Stomach smooth muscle (tissue), 2 donors: Measurements from ENCODE around the gene REXO1.

Experiments
- H3K27ac ChIP-seq: one replicate; pipeline ENCODE4 v1.7.0; 2013; ENCODE audit warnings: mild to moderate bottlenecking, low read length, inconsistent platforms
- H3K27me3 ChIP-seq, 2 donors: one replicate each; pipeline ENCODE4 v1.7.0; 2013; ENCODE audit warnings: low read length in 2 of 2; ENCODE audit not compliant: insufficient read depth in 2 of 2, control insufficient read depth in 1 of 2
- H3K36me3 ChIP-seq, 2 donors: one replicate each; pipeline ENCODE4 v1.7.0; 2013; ENCODE audit warnings: low read length in 2 of 2; ENCODE audit not compliant: control insufficient read depth in 2 of 2, insufficient read depth in 2 of 2
- H3K4me1 ChIP-seq: one replicate; pipeline ENCODE4 v1.7.0; 2013; ENCODE audit warnings: low read length; ENCODE audit not compliant: control insufficient read depth, insufficient read depth
- H3K4me3 ChIP-seq, 2 donors: one replicate each; pipeline ENCODE4 v1.7.0; 2013; ENCODE audit warnings: low read length in 2 of 2
- H3K9ac ChIP-seq, 2 donors: one replicate each; pipeline ENCODE4 v1.7.0; 2013; ENCODE audit warnings: low read length in 2 of 2, mild to moderate bottlenecking in 1 of 2
- H3K9me3 ChIP-seq, 2 donors: one replicate each; pipeline ENCODE4 v1.7.0; 2013; ENCODE audit warnings: low read length in 2 of 2; ENCODE audit not compliant: control insufficient read depth in 2 of 2
- donor health status: healthy.
- donor health status: Pancreatic carcinoma.

Gene REXO1

GRCh38 chr19:1836458-1837221 is 11.6 kb downstream of the REXO1 start:
- H3K4me1 ChIP-seq: peaks cover 22% of the 10 kb centered on the region
- H3K4me3 ChIP-seq: no peak overlapping the region
- no peak overlapping the region for H3K9ac ChIP-seq
- no peaks in the 10 kb centered on the region for H3K9me3 ChIP-seq
- peaks cover 0 to 7% of the 10 kb centered on the region in 2 donors for H3K36me3 ChIP-seq
- H3K27me3 ChIP-seq: no peaks in the 10 kb centered on the region
- H3K27ac ChIP-seq: no peak overlapping the region

GRCh38 chr19:1833540-1833939 is 14.7 kb downstream of the REXO1 start:
- no peak overlapping the region for H3K9ac ChIP-seq
- peaks cover 0 to 7% of the 10 kb centered on the region in 2 donors for H3K36me3 ChIP-seq
- H3K4me1 ChIP-seq: peaks cover 14% of the 10 kb centered on the region
- no peak overlapping the region for H3K4me3 ChIP-seq
- H3K9me3 ChIP-seq: no peaks in the 10 kb centered on the region
- no peaks in the 10 kb centered on the region for H3K27me3 ChIP-seq
- H3K27ac ChIP-seq: no peak overlapping the region

- H3K27ac ChIP-seq: no peak overlapping the region
- no peak overlapping the region for H3K9ac ChIP-seq
- peaks cover 8% of the 10 kb centered on the region for H3K4me1 ChIP-seq
- no peak overlapping the region for H3K4me3 ChIP-seq
- no peaks in the 10 kb centered on the region for H3K27me3 ChIP-seq
- peaks cover 0 to 5% of the 10 kb centered on the region in 2 donors for H3K36me3 ChIP-seq
- H3K9me3 ChIP-seq: no peaks in the 10 kb centered on the region
These were observed 16.1 kb downstream of the REXO1 start for GRCh38 chr19:1832046-1832663.

GRCh38 chr19:1830978-1831377 is 17.3 kb downstream of the REXO1 start:
- Histone ChIP-seq H3K9me3 (no peaks in the 10 kb centered on the region), H3K4me3 (no peak overlapping the region), H3K36me3 (peaks cover 0 to 5% of the 10 kb centered on the region in 2 donors), H3K27me3 (no peaks in the 10 kb centered on the region), H3K27ac (no peak overlapping the region), H3K9ac (no peak overlapping the region), H3K4me1 (peaks cover 10% of the 10 kb centered on the region)

GRCh38 chr19:1830568-1830967 is 17.7 kb downstream of the REXO1 start:
- H3K27ac ChIP-seq: no peak overlapping the region
- H3K9ac ChIP-seq: no peak overlapping the region
- H3K36me3 ChIP-seq: peaks cover 0 to 5% of the 10 kb centered on the region in 2 donors
- H3K9me3 ChIP-seq: no peaks in the 10 kb centered on the region
- no peaks in the 10 kb centered on the region for H3K27me3 ChIP-seq
- H3K4me3 ChIP-seq: no peak overlapping the region
- H3K4me1 ChIP-seq: peaks cover 13% of the 10 kb centered on the region

- H3K4me1 ChIP-seq: peaks cover 13% of the 10 kb centered on the region
These were observed 18.3 kb downstream of the REXO1 start for GRCh38 chr19:1829958-1830357.

GRCh38 chr19:1828279-1829238 is 19.7 kb downstream of the REXO1 start:
- Histone ChIP-seq H3K4me3 (no peak overlapping the region), H3K9ac (no peak overlapping the region), H3K4me1 (peaks cover 12% of the 10 kb centered on the region), H3K36me3 (peaks cover 5 to 6% of the 10 kb centered on the region in 2 donors), H3K27me3 (no peaks in the 10 kb centered on the region), H3K9me3 (no peaks in the 10 kb centered on the region), H3K27ac (no peak overlapping the region)

More at GRCh38 chr19:1829958-1830357, 18.3 kb downstream of the REXO1 start:
- no peak overlapping the region for H3K4me3 ChIP-seq
- no peak overlapping the region for H3K27ac ChIP-seq
- peaks cover 0 to 5% of the 10 kb centered on the region in 2 donors for H3K36me3 ChIP-seq
- no peak overlapping the region for H3K9ac ChIP-seq
- H3K9me3 ChIP-seq: no peaks in the 10 kb centered on the region
- no peaks in the 10 kb centered on the region for H3K27me3 ChIP-seq

- Histone ChIP-seq H3K27ac (no peak overlapping the region), H3K4me1 (peaks cover 10% of the 10 kb centered on the region), H3K4me3 (no peak overlapping the region), H3K36me3 (peaks cover 5 to 13% of the 10 kb centered on the region in 2 donors), H3K9ac (no peak overlapping the region), H3K9me3 (no peaks in the 10 kb centered on the region), H3K27me3 (no peaks in the 10 kb centered on the region)
These were observed 20.6 kb downstream of the REXO1 start for GRCh38 chr19:1827566-1828278.

GRCh38 chr19:1826557-1827521 is 21.4 kb downstream of the REXO1 start:
- Histone ChIP-seq H3K36me3 (peaks cover 8 to 19% of the 10 kb centered on the region in 2 donors), H3K9me3 (no peaks in the 10 kb centered on the region), H3K9ac (no peak overlapping the region), H3K4me3 (no peak overlapping the region), H3K27ac (no peak overlapping the region), H3K4me1 (peaks cover 10% of the 10 kb centered on the region), H3K27me3 (no peaks in the 10 kb centered on the region)
